NOMO-1 treated with dmso at 0.1 percent for 144 hours (cell line): ENCODE data around the gene SPATS1.
"Not testable (repeated sequence)": the region's sequence is repeated elsewhere in the genome, so short reads cannot be mapped to it uniquely, and the experiment has no call there.

Experiments
- DNase-seq: peaks from one replicate; lab custom pipeline; 2025; ENCODE audit not compliant: unreplicated experiment; lab: John Stamatoyannopoulos, UW

Gene SPATS1

GRCh38 chr6:44339763-44340625, 2.5 kb upstream of the SPATS1 start:
- DNase-seq = no peak

GRCh38 chr6:44341095-44341890, 1.2 kb upstream of the SPATS1 start:
- no peak for DNase-seq

DNA sequence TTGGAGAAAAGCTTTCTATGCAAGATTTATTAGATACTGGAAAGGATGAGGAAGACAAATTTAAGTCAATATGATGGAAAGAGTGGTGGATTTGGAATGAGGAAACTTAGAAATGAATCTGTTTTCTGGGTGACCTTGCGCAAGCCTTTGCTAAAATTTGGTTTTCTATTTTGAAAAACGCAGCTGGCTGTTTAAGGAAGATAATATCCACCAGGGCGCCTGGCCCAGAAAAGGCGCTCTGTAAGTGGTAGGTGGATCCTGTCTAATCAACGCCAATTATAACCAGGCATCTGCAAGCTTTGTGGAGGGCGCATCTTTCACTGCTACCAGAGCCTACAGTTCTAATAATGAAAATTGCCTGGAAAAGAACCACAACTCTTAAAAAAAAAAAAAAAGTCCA, 398 bp upstream of the SPATS1 start:
- peak; percentile 58 for DNase-seq

DNA sequence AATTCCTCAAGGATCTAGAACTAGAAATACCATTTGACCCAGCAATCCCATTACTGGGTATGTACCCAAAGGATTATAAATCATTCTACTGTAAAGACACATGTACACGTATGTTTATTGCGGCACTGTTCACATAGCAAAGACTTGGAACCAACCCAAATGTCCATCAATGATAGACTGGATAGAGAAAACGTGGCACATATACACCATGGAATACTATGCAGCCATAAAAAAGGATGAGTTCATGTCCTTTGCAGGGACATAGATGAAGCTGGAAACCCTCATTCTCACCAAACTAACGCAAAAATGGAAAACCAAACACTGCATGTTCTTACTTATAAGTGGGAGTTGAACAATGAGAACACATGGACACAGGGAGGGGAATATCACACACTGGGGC, 4.4 kb downstream of the SPATS1 start:
- not testable (repeated sequence) for DNase-seq

DNA sequence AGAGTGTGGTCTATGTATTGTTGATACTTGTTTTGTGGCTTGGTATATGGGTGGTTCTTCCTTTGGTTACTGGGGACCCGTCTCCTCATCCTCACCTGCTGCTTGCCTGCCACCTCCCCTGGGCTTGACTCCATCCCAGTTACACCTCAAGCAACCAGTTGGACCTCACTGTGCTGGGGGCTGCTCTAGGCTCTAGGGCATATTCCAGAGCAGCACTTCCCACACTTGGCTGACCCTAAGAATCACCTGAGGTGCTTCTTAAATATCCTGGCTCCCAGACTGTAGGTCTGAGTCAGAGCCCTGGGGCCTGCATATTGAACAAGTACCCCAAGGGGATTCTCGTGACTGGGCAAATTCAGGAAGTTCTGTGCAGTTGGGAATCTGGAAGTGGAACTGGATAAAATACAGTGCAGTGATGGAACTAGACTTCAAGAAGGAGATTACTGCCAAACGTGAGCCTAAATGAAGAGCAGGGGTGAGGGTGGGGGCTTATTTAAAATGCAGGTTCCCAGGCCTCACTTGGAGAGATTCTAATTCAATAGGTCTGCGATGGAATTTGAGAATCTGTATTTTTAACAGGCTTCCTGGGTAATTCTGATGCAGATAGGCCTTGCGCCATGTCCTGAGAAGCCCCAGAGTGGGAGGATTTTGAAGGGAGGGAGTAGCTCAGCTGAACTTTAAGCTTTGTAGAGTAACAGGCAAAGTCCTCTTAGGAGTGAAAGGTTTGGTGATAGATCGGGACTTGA, 7.6 kb downstream of the SPATS1 start:
- no peak for DNase-seq

- not testable (repeated sequence) for DNase-seq
Observed at GRCh38 chr6:44350650-44350994, 8.2 kb downstream of the SPATS1 start.

- no peak for DNase-seq
Observed at GRCh38 chr6:44352259-44352658, 9.8 kb downstream of the SPATS1 start.

GRCh38 chr6:44353336-44353735, 10.9 kb downstream of the SPATS1 start:
- no peak for DNase-seq

DNA sequence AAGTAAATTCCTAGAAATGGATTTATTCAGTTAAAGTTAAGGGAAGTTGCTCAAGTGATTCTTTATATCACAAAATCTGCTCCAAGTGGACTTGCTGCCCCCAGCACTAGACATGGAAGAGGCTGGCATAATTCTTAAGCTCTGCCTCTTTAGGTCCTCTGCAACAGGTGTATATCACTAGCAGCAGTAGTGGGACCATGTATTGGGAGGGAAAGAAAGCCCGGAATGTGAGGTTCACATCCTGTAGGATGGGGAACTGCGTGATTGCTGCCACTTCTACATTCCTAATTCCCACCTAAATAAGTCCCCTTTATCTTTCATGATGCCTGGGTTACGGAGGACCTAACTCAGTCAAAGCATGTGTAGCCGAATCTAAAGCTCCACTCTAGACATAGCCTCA, 13.2 kb downstream of the SPATS1 start:
- DNase-seq = no peak

GRCh38 chr6:44356487-44356886, 14.0 kb downstream of the SPATS1 start:
- no peak for DNase-seq

- no peak for DNase-seq
Observed at GRCh38 chr6:44359973-44360372, 17.5 kb downstream of the SPATS1 start.

GRCh38 chr6:44361947-44362346, 19.5 kb downstream of the SPATS1 start:
- no peak for DNase-seq

DNA sequence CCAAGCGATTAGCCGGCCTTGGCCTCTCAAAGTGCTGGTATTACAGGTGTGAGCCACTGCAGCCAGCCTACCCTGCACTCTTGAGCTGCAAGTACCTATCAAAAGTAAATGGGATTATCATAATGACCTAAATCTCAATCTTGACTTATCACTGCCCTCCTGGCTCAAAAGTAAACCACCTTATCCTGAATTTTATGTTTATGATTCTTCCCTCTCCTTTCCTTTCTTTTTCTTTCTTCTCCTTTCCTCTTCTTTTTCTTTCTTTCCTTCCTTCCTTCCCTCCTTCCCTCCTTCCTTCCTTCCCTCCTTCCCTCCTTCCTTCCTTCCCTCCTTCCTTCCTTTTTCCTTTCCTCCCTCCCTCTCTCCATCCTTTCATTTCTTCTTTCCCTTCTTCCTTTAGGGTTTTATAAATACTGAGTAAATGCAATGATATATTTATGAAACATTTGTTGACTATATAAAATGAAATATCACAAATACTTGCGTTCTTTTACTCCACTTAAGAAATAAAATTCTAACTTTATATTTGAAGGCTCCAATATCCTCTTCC, 21.0 kb downstream of the SPATS1 start:
- DNase-seq = no peak

DNA sequence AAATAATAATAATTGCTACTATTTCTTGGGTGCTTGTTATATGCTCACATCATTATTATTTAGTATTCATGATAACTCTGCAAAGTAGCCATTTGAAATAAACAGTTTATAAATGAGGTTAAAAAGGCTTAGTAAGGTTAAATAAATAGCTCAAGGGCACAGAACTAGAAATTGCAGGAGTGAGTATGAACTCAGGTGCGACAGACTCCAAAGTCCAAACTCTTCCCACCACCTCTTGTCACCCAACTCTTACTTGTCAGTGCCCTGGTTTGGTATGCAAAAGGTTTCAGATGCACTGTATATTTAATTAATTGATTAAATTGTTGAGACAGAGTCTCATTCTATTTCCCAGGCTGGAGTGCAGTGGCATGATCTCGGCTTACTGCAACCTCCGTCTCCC, 24.3 kb downstream of the SPATS1 start:
- no peak for DNase-seq

- DNase-seq = no peak
Observed at GRCh38 chr6:44367681-44368080, 25.2 kb downstream of the SPATS1 start.

DNA sequence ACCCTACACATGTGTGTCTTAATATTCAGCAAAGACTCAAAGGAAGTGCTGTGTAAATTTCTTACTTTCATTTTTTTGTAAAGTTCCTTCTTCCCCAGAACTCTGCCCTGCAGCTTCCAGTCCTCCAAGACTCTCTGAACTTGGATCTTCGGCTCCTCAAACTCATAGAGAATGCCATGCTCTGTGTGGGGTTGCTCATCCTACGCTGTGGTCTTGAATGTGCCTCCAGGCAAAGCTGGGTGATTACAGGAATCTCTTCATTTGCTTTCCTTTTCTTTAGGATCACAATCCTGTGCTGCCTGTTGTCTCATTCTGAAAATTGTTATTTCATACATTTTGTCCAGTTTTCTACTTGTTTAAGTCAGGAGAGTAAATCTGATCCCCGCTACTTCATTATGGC, 30.6 kb downstream of the SPATS1 start:
- DNase-seq = no peak

- no peak for DNase-seq
Observed at GRCh38 chr6:44373787-44374186, 31.3 kb downstream of the SPATS1 start.

DNA sequence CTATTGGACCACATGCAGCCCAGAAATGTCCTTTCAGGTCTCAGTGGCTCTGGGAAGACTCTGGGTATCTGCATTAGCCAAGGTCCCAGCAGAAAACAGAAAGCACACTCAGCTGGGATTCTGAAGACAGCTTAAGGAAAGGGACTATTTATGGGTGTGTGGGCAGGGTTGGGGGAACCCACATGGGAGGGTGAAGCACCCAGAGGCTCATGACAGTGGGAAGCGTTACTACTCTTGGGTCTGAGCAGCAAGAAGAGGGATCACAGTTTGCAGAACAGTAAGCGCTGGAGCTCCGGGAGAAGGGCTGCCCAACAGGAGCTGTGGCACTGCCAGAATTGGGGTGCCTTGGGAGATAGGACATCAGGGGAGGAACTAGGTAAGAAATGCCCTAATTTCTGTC, 32.6 kb downstream of the SPATS1 start:
- DNase-seq = no peak

DNA sequence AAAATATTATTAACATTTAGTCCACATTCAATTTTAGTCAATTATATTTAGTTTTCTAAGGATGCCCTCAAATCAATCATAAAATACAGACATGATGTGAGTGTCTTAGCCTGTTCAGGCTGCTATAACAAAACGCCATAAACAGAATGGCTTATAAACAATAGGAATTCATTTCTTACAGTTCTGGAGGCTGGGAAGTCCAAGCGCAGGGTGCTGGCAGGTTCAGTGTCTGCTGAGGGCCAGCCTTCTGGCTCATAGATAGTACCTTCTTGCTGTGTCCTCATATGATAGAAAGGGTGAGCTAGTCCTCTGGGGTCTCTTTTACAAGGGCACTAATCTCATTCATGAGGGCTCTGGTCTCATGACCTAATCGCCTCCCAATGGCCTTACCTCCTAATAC, 35.0 kb downstream of the SPATS1 start:
- no peak for DNase-seq

GRCh38 chr6:44377971-44378370, 35.5 kb downstream of the SPATS1 start:
- no peak for DNase-seq

DNA sequence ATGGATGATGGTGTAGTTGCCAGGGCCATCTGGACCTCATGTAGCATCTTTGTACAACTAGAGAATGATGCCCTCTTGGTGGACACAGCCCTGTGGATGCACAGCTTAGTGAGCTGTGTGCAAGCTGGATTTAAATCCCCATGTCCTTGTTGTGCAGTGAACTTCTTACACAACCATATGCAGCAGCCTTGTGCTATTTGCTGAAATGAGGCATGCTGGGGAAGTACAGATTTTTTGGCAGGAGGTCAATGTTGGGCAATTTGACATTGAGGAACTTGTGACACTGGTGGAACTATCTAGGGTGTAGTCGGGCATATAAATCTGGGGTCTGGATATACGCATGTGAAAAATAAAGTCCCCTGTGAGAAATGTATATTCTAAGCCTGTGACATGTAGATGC, 39.3 kb downstream of the SPATS1 start:
- peak; percentile 87 for DNase-seq
